Activated CD8-positive, alpha-beta memory T cell treated with anti-CD3 and anti-CD28 coated beads, Interleukin-2, amount 50 U/mL, for 48 hours (primary cell): ENCODE measurements around the gene ZNF579.

Experiments used
- DNase-seq: peaks from one replicate; pipeline ENCODE4 v3.0.0-alpha.2; 2020

The ZNF579 gene

DNA sequence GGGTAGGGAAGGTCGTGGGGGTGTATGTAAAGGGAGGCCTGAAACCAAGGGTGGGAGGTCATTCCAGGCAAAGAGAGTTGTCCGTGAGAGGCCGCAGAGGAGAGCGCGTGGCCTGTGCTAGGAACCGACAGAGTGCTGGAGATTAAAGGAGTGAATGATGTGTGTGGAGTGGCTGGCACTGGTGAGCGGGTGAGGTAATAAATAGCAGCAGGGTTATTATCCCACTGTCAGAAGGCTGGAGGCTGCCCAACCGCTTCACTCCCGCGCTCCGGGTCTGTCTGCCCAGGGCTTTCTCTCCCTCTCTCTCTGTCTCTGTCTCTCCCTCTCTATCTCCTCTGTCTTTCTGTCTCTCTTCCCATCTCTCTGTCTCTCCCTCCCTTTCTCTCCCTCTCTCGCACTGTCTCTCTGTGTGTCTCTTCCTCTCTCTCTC is 17.4 kb downstream of the ZNF579 start:
- DNase-seq: no peak

GRCh38 chr19:55559684-55560083 is 21.0 kb downstream of the ZNF579 start:
- no peak for DNase-seq

DNA sequence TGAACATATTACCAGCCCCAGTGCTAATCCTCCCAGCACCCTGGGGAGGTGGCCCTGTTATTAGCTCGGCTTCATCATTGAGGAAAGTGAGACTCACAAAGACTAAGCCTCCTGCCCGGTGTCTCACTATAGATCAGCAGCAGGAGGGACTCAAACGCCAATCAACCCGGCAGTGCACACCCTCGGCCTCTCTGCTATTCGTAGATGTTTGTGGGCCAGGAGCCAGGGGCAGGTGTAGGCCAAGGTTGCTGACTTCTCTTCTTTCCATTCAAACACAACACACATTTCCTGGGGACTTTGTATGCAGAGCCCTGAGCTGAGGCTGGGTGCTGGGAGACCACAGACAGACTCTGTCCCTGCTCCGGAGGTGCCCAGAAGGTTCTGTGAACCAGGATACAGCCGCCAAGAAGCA is 25.9 kb downstream of the ZNF579 start:
- no peak for DNase-seq

DNA sequence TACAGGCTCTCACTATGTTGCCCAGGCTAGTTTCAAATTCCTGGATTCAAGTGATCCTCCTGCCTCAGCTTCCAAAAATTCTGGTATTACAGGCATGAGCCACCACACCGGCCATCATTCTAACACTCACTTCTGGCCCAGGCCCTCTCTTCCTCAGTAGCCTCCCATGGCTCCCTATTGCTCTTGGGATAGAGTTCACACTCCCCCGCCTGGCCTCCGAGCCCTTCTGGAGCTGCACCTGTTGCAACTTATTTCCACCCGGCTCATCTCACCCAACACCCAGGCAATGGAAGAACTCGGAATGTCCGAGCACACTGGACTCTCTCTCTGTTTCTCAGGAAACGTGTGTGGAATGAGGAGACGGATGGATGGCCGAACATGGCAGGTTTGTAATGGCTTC is 26.3 kb downstream of the ZNF579 start:
- DNase-seq: no peak

DNA sequence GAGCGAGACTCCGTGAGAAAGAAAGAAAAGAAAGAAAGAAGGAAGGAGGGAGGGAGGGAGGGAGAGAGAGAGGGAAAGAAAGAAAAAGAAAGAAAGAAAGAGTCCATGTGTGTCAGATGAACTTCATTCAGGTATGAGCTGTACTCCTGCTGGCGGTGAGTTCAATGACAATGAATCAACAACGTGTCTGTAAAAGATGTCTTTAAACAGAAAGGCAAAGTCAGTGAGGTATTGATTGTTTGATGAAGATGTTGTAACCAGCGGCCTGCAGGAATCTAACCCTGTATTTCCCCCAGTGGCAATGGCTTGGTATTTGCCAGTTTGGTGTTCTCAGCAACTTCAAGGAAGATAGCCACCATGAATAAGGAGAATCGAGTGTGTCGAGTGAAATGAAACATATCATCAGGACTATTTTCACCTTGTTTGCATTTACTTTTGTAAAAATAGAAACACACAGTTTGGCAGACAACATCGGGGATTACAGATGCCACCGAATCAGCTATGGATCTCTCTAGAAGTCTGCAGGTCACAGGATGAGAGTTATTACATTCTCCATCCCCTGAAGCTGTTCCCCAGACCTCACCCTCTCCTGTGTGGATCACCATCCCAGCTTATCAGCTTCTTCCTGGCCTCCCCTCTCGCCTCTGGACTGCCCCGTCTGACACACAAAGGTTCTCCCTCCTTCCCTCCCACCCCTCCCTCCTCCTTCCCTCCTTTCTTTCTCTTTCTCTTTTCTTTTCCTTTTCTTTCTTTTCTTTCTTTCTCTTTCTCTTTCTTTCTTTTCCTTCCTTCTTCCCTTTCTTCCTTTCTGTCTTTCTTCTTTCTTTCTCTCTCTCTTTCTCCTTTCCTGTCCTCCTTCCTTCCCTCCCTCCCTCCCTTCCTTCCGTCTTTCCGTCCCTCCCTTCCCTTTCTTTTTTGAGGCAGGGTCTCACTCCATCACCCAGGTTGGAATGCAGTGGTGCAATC is 27.1 kb downstream of the ZNF579 start:
- DNase-seq: no peak

- no peak for DNase-seq
Observed at GRCh38 chr19:55552620-55553019, 28.0 kb downstream of the ZNF579 start.

DNA sequence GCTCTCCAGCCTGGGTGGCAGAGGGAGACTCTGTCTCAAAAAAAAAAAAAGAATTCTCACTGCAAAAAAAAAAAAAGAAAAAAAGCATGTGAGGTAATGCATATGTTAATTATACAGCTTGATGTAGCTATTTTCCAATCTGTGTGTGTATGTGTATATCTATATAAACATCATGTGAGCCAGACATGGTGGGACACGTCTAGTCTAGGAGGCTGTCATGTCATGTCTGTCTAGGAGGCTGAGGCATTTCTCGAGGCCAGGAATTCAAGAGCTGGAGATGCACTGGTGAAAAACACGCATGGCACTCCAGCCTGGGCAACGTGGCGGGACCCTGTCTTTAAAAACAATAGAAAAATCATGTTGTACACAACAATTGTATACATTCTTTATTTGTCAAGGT is 28.4 kb downstream of the ZNF579 start:
- no peak for DNase-seq

DNA sequence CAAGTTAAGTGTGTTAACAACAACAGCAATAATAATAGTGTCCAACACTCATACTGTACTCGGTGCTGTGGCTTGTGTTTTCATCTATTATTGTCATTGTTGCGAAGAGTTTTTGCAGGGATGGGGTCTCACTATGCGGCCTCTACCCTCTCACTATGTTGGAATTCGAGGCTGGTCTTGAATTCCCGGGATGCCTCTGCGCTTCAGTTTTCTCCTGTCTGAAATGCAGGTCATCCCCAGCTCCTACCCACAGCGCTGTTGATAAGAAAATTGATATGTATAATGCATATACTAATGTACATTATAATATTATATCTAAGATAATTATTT is 30.4 kb downstream of the ZNF579 start:
- no peak for DNase-seq

DNA sequence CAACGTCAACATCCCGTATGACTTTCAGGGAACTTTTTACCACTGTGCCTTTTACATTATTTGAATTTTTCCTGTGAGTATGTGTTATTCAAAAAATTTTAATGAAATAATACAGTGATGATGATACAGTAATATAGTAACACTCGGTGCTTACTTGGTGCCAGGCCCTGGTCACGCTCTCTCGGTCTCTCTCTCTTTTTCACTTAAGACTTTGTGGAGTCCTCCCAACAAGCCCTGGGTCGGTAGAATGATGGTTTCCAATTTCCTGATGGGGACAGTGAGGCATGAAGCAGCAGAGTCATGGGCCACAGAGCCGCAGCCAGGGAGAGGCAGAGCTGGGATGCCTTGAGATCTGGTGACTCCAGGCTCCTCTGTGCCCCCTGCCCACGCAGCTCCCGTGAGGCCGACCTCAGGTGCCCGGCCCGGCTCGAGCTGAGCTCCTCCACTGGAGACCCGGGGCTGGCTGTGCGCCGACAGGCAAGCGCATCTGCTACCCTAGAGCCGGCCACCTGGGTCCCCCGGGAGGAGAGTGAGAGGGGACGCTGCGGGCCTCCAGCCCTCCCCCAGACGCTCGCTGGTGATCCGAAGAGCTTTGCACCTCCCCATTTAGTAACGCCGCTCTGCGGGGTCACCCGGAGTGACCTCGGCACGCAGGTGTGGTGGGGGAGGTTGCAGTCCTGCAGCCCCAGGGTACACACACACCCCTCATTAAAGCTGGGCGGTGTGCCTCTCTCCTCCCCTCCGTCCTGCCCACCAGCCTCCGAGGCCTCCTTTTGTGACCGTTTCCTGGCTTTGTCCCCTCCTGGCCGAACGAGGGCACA is 30.9 kb downstream of the ZNF579 start:
- no peak for DNase-seq

- no peak for DNase-seq
Observed at GRCh38 chr19:55546822-55547614, 33.6 kb downstream of the ZNF579 start.

DNA sequence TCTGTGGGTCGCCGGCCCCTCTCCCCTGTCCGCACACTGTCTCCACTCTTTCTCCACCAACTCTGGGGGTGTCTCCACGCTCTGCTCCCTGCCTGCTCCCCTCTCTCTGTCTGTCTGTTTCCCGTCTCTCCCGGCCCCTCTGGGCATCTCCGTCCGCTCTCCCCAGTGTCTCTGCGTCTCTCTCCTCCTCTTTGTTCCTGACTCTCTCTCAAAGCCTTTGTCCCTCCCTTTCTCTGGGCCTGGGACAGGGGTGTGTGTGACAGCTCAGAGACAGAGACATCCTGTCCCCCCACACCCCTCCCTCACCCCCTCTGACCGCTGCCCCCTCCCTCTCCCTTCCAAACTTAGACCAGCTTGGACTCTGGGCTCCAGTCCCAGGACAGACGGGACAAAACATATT is 34.6 kb downstream of the ZNF579 start:
- no peak for DNase-seq

- DNase-seq: no peak
Observed at GRCh38 chr19:55545443-55545842, 35.2 kb downstream of the ZNF579 start, which contains the start of gene SBK3. TSS of gene SBK3 (minus strand) at chr19:55545543. CDS start at chr19:55545543, 0 bp downstream.

GRCh38 chr19:55544776-55545439 is 35.7 kb downstream of the ZNF579 start:
- no peak for DNase-seq

- no peak for DNase-seq
Observed at GRCh38 chr19:55544014-55544413, 36.6 kb downstream of the ZNF579 start.

GRCh38 chr19:55543567-55543966 is 37.1 kb downstream of the ZNF579 start:
- no peak for DNase-seq

DNA sequence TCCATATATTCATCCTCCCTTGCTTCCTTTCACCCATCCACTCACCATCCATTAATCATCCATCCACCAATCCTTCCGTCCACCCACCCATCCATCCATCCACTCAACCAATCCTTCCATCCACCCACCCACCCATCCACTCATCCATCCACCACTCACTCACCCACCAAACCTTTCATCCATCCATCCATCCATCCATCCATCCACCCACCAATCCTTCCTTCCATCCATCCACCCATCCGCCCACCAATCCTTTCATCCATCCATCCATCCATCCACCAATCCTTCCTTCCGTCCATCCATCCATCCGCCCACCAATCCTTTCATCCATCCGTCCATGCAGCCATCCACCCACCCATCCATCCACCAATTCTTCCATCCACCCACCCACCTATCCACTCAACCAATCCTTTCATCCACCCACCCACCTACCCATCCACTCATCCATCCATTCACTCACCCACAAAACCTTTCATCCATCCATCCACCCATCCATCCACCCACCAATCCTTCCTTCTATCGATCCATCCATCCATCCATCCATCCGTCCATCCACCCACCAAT is 38.3 kb downstream of the ZNF579 start:
- no peak for DNase-seq

- DNase-seq: no peak
Observed at GRCh38 chr19:55541091-55541490, 39.6 kb downstream of the ZNF579 start.

- no peak for DNase-seq
Observed at GRCh38 chr19:55540619-55541018, 40.0 kb downstream of the ZNF579 start.

DNA sequence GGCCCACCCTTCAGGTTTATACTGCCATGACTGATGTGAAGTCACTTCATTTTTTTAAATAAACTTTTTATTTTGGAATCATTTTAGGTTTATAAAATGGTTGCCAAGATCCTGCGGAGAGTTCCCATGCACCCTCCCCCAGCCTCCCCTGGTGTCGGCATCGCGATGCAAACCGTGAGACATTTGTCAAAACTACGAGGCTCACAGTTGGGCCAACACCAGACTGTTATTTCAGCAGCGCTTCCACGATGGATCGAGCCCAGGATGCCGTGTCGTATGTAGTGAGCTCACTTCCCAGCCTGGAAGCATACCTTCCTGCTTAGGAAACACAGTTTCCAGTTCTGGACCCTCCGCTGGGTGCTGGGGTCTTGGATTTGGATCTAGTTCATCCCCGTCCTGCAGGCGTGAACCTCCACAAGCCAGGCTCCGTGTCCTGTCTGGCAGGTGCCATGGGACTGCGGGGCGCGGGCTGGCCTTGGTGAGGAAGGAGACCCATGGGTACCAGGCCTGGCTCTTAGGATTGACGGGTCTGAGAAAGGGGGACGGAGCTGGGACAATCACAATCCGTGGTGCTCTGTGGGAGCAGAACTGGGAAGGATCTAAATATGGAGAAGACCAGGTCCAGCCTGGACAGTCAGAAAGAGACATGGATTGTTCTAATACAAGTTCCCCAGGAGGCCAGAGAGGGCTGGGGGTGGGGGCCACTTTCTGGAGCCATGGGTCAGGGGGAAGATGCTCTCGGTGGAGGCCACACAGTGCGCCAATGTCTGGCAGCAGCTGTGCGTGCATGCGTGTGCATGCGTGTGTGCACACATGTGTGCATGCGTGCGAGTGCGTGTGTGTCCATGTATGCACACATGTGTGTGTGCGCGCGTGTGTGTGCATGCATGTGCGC is 41.3 kb downstream of the ZNF579 start:
- DNase-seq: no peak

- no peak for DNase-seq
Observed at GRCh38 chr19:55538132-55538531, 42.5 kb downstream of the ZNF579 start.

- DNase-seq: no peak
Observed at GRCh38 chr19:55537741-55538111, 42.9 kb downstream of the ZNF579 start.
